DMS 273 treated with DMSO at 0.1 percent for 48 hours (cell line): ENCODE measurements around the gene SMIM35.
"Not testable (repeated sequence)": the region's sequence is repeated elsewhere in the genome, so short reads cannot be mapped to it uniquely, and the experiment has no call there.

Source experiments
- DNase-seq: peaks from one replicate; lab custom pipeline; 2025; lab: John Stamatoyannopoulos, UW

Gene SMIM35

GRCh38 chr11:118080296-118080695, 6.5 kb downstream of the SMIM35 start:
- no peak for DNase-seq

- no peak for DNase-seq
These were observed 7.3 kb downstream of the SMIM35 start for GRCh38 chr11:118079491-118079890.

GRCh38 chr11:118078911-118079411, 7.8 kb downstream of the SMIM35 start:
- no peak for DNase-seq

- DNase-seq = no peak
These were observed 9.9 kb downstream of the SMIM35 start, which contains the start of gene TMPRSS4 for GRCh38 chr11:118076754-118077281. Gene TMPRSS4 (plus strand): TSS chr11:118077078. CDS start chr11:118077303, 225 bp downstream.

GRCh38 chr11:118074785-118075184, 12.0 kb downstream of the SMIM35 start:
- DNase-seq = no peak

- no peak for DNase-seq
These were observed 12.6 kb downstream of the SMIM35 start for GRCh38 chr11:118074091-118074685.

- DNase-seq = no peak
These were observed 13.2 kb downstream of the SMIM35 start for GRCh38 chr11:118073554-118073953.

GRCh38 chr11:118071416-118072030, 15.2 kb downstream of the SMIM35 start:
- DNase-seq = no peak

GRCh38 chr11:118068945-118069612, 17.7 kb downstream of the SMIM35 start:
- no peak for DNase-seq

GRCh38 chr11:118068206-118068944, 18.4 kb downstream of the SMIM35 start:
- no peak for DNase-seq

GRCh38 chr11:118067006-118067405, 19.8 kb downstream of the SMIM35 start:
- no peak for DNase-seq

- DNase-seq = no peak
These were observed 21.4 kb downstream of the SMIM35 start for GRCh38 chr11:118065384-118065783.

- DNase-seq = no peak
These were observed 21.8 kb downstream of the SMIM35 start for GRCh38 chr11:118064956-118065355.

- not testable (repeated sequence) for DNase-seq
These were observed 24.1 kb downstream of the SMIM35 start for GRCh38 chr11:118062631-118063030.

- DNase-seq = not testable (repeated sequence)
These were observed 24.6 kb downstream of the SMIM35 start for GRCh38 chr11:118062181-118062580.

GRCh38 chr11:118061586-118062125, 25.1 kb downstream of the SMIM35 start:
- no peak for DNase-seq

- no peak for DNase-seq
These were observed 25.9 kb downstream of the SMIM35 start for GRCh38 chr11:118060869-118061268.

- DNase-seq = no peak
These were observed 26.6 kb downstream of the SMIM35 start for GRCh38 chr11:118060081-118060661.

- DNase-seq = no peak
These were observed 27.4 kb downstream of the SMIM35 start for GRCh38 chr11:118059246-118059940.

- no peak for DNase-seq
These were observed 28.2 kb downstream of the SMIM35 start for GRCh38 chr11:118058311-118059245.
